SU-DHL-6 (cell line): ENCODE measurements around the gene ZBTB8OS.
"Not testable (repeated sequence)": the region's sequence is repeated elsewhere in the genome, so short reads cannot be mapped to it uniquely, and the experiment has no call there.

Experiments
- H2AFZ ChIP-seq: fragments of 200-600 bp; sonication (generic); 2 replicates; pipeline ENCODE4 v1.6.1; 2014; ENCODE audit warnings: low read depth, mild to moderate bottlenecking, moderate library complexity, mixed read lengths, antibody characterized with exemption, low read length; ENCODE audit not compliant: severe bottlenecking
- H3F3A ChIP-seq: fragments of 200-600 bp; shearing (Covaris generic); 2 replicates; pipeline ENCODE4 v1.6.0; 2016; ENCODE audit warnings: antibody characterized with exemption, mild to moderate bottlenecking; ENCODE audit not compliant: insufficient read depth
- H3K27ac ChIP-seq: fragments of 200-600 bp; sonication (generic); 2 replicates; pipeline ENCODE4 v1.5.1; 2016; ENCODE audit warnings: low read depth, mild to moderate bottlenecking, low read length, moderate library complexity, mixed read lengths
- H3K27me3 ChIP-seq: fragments of 200-600 bp; sonication (generic), shearing (Covaris generic); 2 replicates; pipeline ENCODE4 v1.6.0; 2014; ENCODE audit warnings: mild to moderate bottlenecking, low read length
- H3K36me3 ChIP-seq: fragments of 200-600 bp; sonication (generic); 2 replicates; pipeline ENCODE4 v1.6.1; 2014; ENCODE audit warnings: mild to moderate bottlenecking, low read length, mixed read lengths
- H3K4me2 ChIP-seq: fragments of 300-600, 200-600 bp; shearing (Covaris generic), sonication (generic); 2 replicates; pipeline ENCODE4 v1.6.0; 2014; ENCODE audit warnings: low read length, low read depth, mild to moderate bottlenecking; ENCODE audit not compliant: poor library complexity, severe bottlenecking
- H3K4me3 ChIP-seq: fragments of 200-600 bp; sonication (generic); 2 replicates; pipeline ENCODE4 v1.5.1; 2014; ENCODE audit warnings: antibody characterized with exemption, low read length, mild to moderate bottlenecking, mixed read lengths; ENCODE audit not compliant: insufficient read depth, poor library complexity, severe bottlenecking
- H3K79me2 ChIP-seq: fragments of 200-600 bp; sonication (generic); 2 replicates; pipeline ENCODE4 v1.6.1; 2014; ENCODE audit warnings: mild to moderate bottlenecking, low read length, moderate library complexity; ENCODE audit not compliant: insufficient read depth
- H3K9ac ChIP-seq: fragments of 200-600 bp; sonication (generic); 2 replicates; pipeline ENCODE4 v1.7.0; 2014; ENCODE audit warnings: mild to moderate bottlenecking, low read length
- H3K9me2 ChIP-seq: fragments of 200-600 bp; sonication (generic); replicated peaks from 2 replicates; pipeline ENCODE4 v1.6.1; 2014; ENCODE audit warnings: low read length; ENCODE audit not compliant: insufficient read depth
- H3K9me3 ChIP-seq: fragments of 200-600 bp; sonication (generic); 2 replicates; pipeline ENCODE4 v1.6.1; 2014; ENCODE audit warnings: low read length, mixed read lengths; ENCODE audit not compliant: insufficient read depth
- H4K20me1 ChIP-seq: fragments of 200-600 bp; sonication (generic); 2 replicates; pipeline ENCODE4 v1.6.1; 2014; ENCODE audit warnings: low read depth, mild to moderate bottlenecking, antibody characterized with exemption, low read length, moderate library complexity, mixed read lengths
- EZH2phosphoT487 ChIP-seq: fragments of 200-600 bp; sonication (generic), shearing (Covaris generic); conservative IDR thresholded peaks from 2 replicates; pipeline ENCODE4 v1.6.1; 2018; ENCODE audit warnings: mild to moderate bottlenecking, antibody characterized with exemption, low read length, moderate library complexity, mixed read lengths
- TF ChIP-seq, protein P1 (sequence below): fragments of 200-600 bp; sonication (generic); IDR thresholded peaks from one replicate; pipeline ENCODE4 v1.5.1; 2017; ENCODE audit warnings: antibody characterized with exemption, mild to moderate bottlenecking, low read length, moderate library complexity; ENCODE audit not compliant: insufficient read depth, poor library complexity, severe bottlenecking

The ZBTB8OS gene

DNA sequence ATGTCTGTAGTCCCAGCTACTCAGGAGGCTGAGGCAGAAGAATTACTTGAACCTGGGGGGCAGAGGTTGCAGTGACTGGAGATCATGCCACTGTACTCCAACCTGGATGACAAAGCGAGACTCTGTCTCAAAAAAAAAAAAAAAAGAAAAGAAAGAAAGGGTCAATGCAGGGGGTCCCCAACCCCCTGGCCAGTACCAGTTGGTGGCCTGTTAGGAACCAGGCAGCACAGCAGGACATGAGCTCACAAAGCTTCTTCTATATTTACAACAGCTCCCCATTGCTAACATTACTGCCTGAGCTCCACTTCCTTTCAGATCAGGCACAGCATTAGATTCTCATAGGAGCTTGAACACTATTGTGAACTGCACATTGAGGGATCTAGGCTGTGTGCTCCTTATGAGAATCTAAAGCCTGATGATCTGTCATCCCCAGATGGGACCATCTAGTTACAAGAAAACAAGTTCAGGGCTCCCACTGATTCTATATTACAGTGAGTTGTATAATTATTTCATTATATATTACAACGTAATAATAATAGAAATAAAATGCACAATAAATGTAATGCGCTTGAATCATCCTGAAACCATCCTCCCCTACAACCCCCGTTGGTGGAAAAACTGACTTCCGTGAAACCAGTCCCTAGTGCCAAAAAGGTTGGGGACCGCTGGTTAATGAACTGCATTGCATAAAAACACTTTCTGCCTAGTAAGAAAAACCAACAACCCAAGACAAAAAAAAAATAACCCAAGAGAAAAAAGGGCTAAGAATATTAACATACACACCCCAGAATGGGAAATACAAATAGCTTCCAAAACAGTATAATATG, 2.8 kb downstream of the ZBTB8OS start:
- Histone ChIP-seq H3K27me3 (no peaks in the 10 kb centered on the region), H3K27ac (peak overlapping the region; percentile 97), H4K20me1 (no peaks in the 10 kb centered on the region), H3F3A (peaks cover 30% of the 10 kb centered on the region), H3K9me2 (no peaks in the 10 kb centered on the region), H3K79me2 (peaks cover 85% of the 10 kb centered on the region), H3K9me3 (no peaks in the 10 kb centered on the region), H2AFZ (no peak overlapping the region), H3K9ac (peak overlapping the region; percentile 88), H3K36me3 (peaks cover 15% of the 10 kb centered on the region), H3K4me3 (peak overlapping the region; percentile 66), H3K4me2 (peak overlapping the region; percentile 89)
- TF ChIP-seq, protein P1, sequence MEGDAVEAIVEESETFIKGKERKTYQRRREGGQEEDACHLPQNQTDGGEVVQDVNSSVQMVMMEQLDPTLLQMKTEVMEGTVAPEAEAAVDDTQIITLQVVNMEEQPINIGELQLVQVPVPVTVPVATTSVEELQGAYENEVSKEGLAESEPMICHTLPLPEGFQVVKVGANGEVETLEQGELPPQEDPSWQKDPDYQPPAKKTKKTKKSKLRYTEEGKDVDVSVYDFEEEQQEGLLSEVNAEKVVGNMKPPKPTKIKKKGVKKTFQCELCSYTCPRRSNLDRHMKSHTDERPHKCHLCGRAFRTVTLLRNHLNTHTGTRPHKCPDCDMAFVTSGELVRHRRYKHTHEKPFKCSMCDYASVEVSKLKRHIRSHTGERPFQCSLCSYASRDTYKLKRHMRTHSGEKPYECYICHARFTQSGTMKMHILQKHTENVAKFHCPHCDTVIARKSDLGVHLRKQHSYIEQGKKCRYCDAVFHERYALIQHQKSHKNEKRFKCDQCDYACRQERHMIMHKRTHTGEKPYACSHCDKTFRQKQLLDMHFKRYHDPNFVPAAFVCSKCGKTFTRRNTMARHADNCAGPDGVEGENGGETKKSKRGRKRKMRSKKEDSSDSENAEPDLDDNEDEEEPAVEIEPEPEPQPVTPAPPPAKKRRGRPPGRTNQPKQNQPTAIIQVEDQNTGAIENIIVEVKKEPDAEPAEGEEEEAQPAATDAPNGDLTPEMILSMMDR, result no peak
- no peak for TF ChIP-seq EZH2phosphoT487

DNA sequence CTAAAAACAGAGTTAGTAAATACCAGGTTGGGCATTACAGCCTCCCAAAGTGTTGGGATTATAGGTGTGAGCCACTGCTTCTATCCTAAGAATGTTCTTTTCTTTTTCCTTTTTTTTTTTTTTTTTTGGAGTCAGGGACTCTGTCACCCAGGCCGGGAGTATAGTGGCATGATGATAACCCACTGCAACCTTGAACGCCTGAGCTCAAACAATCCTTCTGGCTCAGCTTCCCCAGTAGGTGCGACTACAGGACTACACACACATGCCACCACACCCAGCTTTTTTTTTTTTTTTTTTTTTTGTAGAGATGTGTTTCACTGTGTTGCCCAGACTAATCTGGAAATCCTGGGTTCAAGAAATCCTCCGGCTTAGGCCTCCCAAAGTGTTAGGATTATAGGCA, 5.9 kb downstream of the ZBTB8OS start:
- H3K9me3 ChIP-seq, result no peaks in the 10 kb centered on the region
- H3K9me2 ChIP-seq, result no peaks in the 10 kb centered on the region
- TF ChIP-seq EZH2phosphoT487, result no peak
- TF ChIP-seq, protein P1, result no peak
- H3K27ac ChIP-seq, result no peak overlapping the region
- H3F3A ChIP-seq, result peaks cover 19% of the 10 kb centered on the region
- H2AFZ ChIP-seq, result no peak overlapping the region
- no peak overlapping the region for H3K9ac ChIP-seq
- H3K4me3 ChIP-seq, result no peak overlapping the region
- peaks cover 5% of the 10 kb centered on the region; the same call in 1 of the 2 replicates for H4K20me1 ChIP-seq
- H3K27me3 ChIP-seq, result no peaks in the 10 kb centered on the region
- peaks cover 9% of the 10 kb centered on the region; the same call in 1 of the 2 replicates for H3K36me3 ChIP-seq
- no peak overlapping the region for H3K4me2 ChIP-seq
- peaks cover 97% of the 10 kb centered on the region for H3K79me2 ChIP-seq

DNA sequence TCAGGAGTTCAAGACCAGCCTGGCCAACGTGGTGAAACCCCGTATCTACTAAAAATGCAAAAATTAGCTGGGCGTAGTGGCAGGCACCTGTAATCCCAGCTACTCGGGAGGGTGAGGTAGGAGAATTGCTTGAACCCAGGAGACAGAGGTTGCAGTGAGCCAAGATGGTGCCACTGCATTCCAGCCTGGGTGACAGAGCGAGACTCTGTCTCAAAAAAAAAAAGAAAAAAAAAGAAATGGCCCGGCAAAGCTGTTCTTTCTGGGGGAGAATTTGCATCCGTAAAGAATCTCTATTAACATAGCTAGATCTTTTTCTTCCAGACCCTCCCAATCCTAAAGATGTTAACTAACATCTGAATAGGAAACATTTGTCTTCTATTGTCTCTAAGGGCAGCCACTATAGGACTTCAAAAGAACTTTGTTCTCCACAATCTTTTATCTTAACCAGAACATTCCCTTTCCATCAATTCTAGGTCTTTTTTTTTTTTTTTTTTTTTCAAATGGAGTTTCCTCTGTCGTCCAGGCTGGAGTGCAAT, 8.0 kb downstream of the ZBTB8OS start:
- H3K79me2 ChIP-seq, result peaks cover 100% of the 10 kb centered on the region
- not testable (repeated sequence) for H3K4me2 ChIP-seq

More for the DNA sequence above, 8.0 kb downstream of the ZBTB8OS start:
- not testable (repeated sequence) for H2AFZ ChIP-seq, H3K27me3 ChIP-seq, H4K20me1 ChIP-seq, H3F3A ChIP-seq, H3K9me2 ChIP-seq, H3K9me3 ChIP-seq, H3K9ac ChIP-seq, H3K4me3 ChIP-seq, H3K36me3 ChIP-seq, H3K27ac ChIP-seq
